ENCODE results near the gene SOCS4. TPM values are rescaled to one million over a fixed set of nuclear protein-coding genes. Genes with fewer than 3 reads are reported as not detected.
"Not testable (repeated sequence)": the region's sequence is repeated elsewhere in the genome, so short reads cannot be mapped to it uniquely, and the experiment has no call there.

The SOCS4 gene
- total RNA-seq, 6 experiments from 2014 or later: 5.5 to 8.5 (median 7.6) TPM

DNA sequence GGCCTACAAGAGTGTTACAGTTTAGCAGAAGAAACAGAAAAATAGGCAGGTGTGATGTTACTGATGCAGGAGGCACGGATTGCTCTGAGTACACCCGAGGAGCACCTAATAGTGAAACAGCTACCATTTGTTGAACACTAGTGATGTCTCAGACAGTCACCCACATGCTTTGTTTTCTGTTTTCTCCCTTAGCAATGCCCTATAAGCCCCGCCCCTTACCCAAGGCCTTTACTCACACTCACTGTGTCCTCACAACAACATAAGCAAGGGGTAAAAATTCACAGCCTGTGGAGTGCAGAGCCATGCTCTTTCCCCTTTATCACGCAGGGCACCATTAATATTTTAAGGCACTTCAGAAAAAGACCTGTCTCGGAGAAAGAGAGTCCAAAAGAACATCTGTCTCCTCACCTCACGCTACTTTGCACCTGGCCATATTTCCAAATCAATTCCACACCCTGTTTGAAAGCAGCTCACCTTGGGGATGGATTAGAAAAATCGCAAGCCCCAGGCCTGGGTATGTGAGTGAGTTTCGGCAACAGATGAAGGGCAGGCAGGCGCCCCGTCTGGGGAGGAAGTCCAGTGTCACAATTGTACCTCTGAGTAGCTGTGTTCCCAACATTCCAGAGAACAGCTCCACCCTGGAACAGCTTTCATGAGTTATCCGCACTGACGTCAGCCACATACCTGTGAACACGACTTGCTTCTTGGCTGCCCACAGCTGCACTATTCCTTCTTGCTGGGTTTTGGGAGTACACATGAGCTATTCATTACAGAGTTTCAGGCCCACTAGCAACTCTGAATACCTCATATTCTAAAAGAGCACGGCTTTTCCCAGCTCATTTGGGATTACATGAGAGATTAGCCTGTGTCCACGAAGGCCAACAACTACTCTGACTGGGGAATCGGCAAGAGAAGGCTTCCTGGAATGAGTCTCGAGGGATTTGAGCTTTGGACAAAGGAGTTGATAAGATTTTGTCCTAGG lies 50.4 kb downstream of the SOCS4 start:
- 73% methylated on average over 10 of the region's 17 CpGs for WGBS (ENCODE audit: insufficient coverage, low coverage, low lambda C conversion rate, missing lambda C conversion rate)
- DNase-seq: no peak
- no peak overlapping the region for H3K27ac ChIP-seq
- no peaks in the 10 kb centered on the region for H3K36me3 ChIP-seq
- H3K9me3 ChIP-seq: no peaks in the 10 kb centered on the region
- TF ChIP-seq, protein P1, sequence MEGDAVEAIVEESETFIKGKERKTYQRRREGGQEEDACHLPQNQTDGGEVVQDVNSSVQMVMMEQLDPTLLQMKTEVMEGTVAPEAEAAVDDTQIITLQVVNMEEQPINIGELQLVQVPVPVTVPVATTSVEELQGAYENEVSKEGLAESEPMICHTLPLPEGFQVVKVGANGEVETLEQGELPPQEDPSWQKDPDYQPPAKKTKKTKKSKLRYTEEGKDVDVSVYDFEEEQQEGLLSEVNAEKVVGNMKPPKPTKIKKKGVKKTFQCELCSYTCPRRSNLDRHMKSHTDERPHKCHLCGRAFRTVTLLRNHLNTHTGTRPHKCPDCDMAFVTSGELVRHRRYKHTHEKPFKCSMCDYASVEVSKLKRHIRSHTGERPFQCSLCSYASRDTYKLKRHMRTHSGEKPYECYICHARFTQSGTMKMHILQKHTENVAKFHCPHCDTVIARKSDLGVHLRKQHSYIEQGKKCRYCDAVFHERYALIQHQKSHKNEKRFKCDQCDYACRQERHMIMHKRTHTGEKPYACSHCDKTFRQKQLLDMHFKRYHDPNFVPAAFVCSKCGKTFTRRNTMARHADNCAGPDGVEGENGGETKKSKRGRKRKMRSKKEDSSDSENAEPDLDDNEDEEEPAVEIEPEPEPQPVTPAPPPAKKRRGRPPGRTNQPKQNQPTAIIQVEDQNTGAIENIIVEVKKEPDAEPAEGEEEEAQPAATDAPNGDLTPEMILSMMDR (IDR thresholded peaks at IDR 0.05): no peak
- no peak for TF ChIP-seq POLR2A (IDR thresholded peaks at IDR 0.05)
- no peak for ATAC-seq
- no peaks in the 10 kb centered on the region for H3K4me1 ChIP-seq
- H3K27me3 ChIP-seq: no peaks in the 10 kb centered on the region
- intact Hi-C loops (cut with DNase I): no loop called here
- no peak overlapping the region for H3K4me3 ChIP-seq

DNA sequence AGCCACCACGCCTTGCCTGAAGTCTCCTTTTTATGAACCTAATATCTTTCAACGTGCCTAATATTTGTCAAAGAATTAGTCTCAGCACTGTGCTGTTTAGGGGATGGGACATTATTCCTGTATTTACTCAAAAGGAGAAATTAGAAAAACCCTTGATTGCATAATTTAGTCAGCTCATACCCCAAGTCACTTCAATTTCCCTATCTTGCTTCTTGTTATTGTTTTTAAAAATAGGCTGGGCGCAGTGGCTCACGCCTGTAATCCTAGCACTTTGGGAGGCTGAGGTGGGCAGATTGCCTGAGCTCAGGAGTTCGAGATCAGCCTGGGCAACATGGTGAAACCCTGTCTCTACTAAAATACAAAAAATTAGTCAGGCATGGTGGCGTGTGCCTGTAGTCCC lies 52.9 kb downstream of the SOCS4 start:
- ATAC-seq: peak in 2 of 4 donors; percentile 30 to 45
- DNase-seq; H3K4me1 ChIP-seq; H3K4me3 ChIP-seq; H3K27ac ChIP-seq; intact Hi-C loops (cut with DNase I); H3K9me3 ChIP-seq; H3K36me3 ChIP-seq; H3K27me3 ChIP-seq: not testable (repeated sequence)
- 66% methylated on average over 5 of the region's 6 CpGs for WGBS (ENCODE audit: insufficient coverage, low coverage, low lambda C conversion rate, missing lambda C conversion rate)

DNA sequence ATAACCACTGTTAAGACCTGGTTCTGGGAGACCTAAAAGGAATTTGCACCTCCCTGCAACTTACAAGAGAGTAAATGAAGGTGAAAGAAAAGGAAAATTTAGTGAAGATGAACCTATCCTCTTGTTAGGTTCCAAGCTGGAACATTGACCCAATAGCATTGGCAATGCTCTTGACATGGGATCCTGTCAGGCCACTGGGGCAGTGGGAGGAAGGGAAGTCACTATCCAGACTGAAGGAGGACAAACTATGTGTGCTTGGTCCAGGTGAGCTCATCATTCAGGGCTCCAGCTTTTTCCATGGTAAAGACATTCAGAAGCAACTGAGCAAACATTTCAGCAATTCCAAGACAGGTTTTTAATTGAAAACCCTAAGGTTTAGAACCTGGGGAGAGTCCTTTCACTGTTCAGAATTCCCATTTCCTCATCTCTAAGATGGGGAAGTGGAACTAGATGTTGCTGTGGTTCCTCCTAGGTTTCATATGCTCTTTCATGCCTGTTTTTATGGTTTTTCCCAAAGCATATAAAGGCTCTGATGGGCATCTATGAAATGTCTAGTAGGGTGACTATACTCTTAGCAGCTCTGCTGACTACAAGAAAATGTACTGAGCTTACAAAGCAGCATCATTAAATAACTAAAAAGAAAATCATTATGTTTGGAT lies 57.5 kb downstream of the SOCS4 start:
- Histone ChIP-seq H3K27ac (no peak overlapping the region), H3K4me1 (no peaks in the 10 kb centered on the region), H3K36me3 (no peaks in the 10 kb centered on the region), H3K9me3 (no peaks in the 10 kb centered on the region), H3K4me3 (no peak overlapping the region), H3K27me3 (no peaks in the 10 kb centered on the region)
- DNase-seq (no peak), ATAC-seq (no peak)
- intact Hi-C loops (cut with DNase I): no loop called here
- TF ChIP-seq, protein P1 (IDR thresholded peaks at IDR 0.05): no peak
- TF ChIP-seq POLR2A (IDR thresholded peaks at IDR 0.05): no peak

DNA sequence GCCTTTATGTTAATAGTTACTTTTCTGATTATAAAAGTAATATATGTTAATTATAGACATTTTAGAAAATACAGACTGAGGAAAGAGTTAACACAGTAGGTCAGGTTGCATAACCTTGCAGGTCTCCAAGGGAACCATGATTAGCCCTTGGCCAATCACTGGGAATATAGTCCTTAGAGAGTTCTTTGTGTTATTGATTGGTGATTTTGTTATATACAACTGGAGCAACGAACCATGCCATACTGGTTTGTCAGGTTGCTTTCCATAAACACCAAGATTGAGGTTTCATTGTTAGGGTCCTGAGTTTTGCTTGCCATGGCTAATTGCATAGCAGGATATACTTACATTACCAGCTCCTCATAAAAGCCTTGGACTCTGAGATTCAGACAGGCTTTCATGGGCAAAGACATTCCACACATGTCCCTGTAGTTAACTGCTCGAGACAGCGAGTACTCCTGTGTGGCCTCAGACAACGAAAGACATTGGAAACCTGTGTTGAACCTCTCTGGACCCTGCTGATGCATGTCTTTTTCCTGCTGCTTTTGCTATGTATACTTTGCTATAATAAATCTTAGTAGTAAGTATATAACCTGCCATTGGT lies 58.1 kb downstream of the SOCS4 start:
- Histone ChIP-seq H3K4me1 (no peaks in the 10 kb centered on the region), H3K27ac (no peak overlapping the region), H3K9me3 (no peaks in the 10 kb centered on the region), H3K4me3 (no peak overlapping the region), H3K27me3 (no peaks in the 10 kb centered on the region), H3K36me3 (no peaks in the 10 kb centered on the region)
- DNase-seq (no peak), ATAC-seq (no peak)
- intact Hi-C loops (cut with DNase I): no loop called here
- WGBS (ENCODE audit: insufficient coverage, low coverage, low lambda C conversion rate, missing lambda C conversion rate): 10% methylated on average over 4 of the region's 4 CpGs
- no peak for TF ChIP-seq POLR2A (IDR thresholded peaks at IDR 0.05)
- TF ChIP-seq, protein P1 (IDR thresholded peaks at IDR 0.05): no peak

DNA sequence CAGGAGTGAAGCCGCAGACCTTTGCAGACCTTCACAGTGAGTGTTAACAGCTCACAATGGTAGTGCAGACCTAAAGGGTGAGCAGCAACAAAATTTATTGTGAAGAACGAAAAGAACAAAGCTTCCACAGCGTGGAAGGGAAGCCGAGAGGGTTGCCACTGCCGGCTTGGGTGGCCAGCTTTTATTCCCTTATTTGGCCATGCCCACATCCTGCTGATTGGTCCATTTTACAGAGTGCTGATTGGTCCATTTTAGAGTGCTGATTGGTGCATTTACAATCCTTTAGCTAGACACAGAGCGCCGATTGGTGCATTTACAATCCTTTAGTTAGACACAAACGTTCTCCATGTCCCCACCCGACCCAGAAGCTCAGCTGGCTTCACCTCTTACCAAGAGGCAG lies 59.9 kb downstream of the SOCS4 start:
- 59% methylated on average over 4 of the region's 9 CpGs for whole genome bisulfite sequencing (ENCODE audit: insufficient coverage, low coverage, low lambda C conversion rate, missing lambda C conversion rate)
- intact Hi-C loops (cut with DNase I): no loop called here
- no peaks in the 10 kb centered on the region for H3K36me3 ChIP-seq
- H3K27me3 ChIP-seq: no peaks in the 10 kb centered on the region
- H3K9me3 ChIP-seq: no peaks in the 10 kb centered on the region
- no peaks in the 10 kb centered on the region for H3K4me1 ChIP-seq
- H3K4me3 ChIP-seq: no peak overlapping the region
- H3K27ac ChIP-seq: no peak overlapping the region
- ATAC-seq: no peak
- DNase-seq: no peak
- TF ChIP-seq, protein P1 (IDR thresholded peaks at IDR 0.05): no peak
- TF ChIP-seq POLR2A (IDR thresholded peaks at IDR 0.05): no peak
